GM21526 (cell line): ENCODE measurements around the gene P3H3.

Source experiments
- ATAC-seq: cut with Tn5 transposase; IDR thresholded peaks from one replicate; pipeline ENCODE4 v1.9.1; 2021; ENCODE audit warnings: moderate library complexity; ENCODE audit not compliant: unreplicated experiment, low FRiP score

The P3H3 gene

DNA sequence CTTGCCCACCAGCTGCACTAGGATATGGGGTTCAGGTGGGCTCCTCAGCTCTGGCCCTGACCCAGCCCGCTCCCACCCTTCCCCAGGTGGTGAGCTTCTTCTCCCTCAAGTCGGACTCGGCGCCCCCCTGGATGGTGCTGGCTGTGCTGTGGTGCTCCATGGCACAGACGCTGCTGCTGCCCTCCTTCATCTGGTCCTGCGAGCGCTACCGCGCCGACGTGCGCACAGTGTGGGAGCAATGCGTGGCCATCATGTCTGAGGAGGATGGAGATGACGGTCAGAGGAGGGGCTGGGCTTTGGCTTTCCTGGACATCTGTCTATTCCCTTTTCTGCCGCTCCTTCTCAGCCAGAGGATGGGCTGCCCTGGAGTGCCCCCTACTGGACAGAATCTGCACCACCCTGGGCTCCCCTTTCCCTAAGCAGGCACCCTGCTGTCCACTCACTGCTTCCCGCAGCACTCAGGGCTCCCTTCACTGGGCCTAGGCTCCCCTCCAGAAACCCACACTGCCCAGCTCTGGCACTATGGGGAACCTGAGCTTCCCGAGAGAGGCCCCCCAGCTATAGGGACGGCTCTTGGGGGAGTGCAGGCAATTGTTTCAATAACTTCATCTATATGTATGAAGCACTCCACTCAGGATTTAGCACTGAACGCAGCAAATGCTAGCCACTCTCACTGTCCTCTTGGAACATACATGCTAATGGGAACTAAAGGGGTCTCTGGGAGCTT is 2.6 kb upstream of the P3H3 start:
- no peak for ATAC-seq

DNA sequence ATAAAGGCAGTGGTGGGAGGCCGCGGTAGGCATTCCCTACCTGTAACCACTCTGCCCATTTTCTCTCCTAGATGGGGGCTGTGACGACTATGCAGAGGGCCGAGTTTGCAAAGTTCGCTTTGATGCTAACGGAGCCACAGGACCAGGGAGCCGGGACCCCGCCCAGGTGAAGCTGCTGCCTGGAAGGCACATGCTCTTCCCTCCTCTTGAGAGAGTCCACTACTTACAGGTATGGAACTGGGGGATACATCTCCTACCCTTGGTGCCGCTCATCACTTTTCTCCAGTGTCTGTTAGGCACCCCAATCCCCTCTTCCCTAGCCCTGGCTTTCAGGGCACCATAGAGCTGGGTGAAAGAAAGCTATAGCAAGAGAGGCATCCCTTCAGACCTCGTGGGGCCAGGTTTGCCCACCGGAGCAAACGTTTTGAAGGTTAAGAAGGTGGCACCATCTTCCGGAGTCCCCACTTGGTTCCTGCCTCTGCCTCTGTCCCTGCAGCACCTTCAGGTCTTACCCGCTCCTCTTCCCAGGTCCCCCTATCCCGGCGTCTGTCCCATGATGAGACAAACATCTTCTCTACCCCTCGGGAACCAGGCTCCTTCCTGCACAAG is 2.0 kb upstream of the P3H3 start:
- ATAC-seq, result no peak

DNA sequence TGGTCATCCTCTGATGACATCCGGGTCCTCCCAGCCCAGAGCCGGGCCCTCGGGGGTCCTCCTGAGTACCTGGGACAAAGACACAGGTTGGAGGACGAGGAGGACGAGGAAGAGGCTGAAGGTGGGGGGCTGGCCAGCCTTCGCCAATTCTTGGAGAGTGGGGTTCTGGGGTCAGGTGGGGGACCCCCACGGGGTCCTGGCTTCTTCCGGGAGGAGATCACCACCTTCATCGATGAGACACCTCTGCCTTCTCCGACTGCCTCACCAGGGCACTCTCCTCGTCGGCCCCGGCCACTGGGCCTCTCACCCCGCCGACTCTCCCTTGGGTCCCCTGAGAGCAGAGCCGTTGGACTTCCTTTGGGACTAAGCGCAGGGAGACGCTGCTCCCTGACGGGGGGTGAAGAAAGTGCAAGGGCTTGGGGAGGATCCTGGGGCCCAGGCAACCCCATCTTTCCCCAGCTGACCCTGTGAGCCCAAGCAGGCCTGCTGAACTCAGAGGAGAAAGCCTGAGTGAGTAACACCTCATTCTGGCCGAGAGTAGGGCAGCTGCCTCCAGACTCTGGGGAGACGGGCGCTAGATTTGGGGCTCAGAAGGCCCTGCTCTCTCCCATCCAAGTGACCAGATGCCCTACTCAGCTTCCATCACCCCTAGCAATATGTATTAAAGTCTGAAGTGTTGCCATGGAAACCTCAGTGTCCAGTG is 1.3 kb upstream of the P3H3 start:
- no peak for ATAC-seq

DNA sequence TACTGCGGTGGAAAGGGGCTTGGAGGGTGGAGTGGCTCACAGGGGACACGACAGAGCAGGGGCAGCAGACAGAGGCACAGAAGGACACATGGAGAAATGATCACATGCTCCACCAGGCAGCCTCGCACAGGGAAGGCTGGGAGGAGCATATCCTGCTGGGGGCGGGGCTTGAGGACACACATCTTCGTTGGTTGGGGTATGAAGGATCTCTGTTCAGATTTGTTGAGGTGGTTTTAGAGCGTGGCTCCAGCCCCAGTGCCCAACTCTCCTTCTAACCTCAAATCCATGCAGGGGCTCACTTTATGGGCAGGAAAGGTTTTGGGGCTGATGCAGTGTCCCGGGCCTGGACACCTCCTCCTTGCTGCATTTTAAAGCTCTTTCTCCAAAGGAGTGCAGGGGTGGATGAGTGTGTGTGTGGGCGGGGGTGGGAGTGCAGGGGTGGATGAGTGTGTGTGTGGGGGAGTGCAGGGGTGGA is 733 bp upstream of the P3H3 start:
- ATAC-seq, result no peak

DNA sequence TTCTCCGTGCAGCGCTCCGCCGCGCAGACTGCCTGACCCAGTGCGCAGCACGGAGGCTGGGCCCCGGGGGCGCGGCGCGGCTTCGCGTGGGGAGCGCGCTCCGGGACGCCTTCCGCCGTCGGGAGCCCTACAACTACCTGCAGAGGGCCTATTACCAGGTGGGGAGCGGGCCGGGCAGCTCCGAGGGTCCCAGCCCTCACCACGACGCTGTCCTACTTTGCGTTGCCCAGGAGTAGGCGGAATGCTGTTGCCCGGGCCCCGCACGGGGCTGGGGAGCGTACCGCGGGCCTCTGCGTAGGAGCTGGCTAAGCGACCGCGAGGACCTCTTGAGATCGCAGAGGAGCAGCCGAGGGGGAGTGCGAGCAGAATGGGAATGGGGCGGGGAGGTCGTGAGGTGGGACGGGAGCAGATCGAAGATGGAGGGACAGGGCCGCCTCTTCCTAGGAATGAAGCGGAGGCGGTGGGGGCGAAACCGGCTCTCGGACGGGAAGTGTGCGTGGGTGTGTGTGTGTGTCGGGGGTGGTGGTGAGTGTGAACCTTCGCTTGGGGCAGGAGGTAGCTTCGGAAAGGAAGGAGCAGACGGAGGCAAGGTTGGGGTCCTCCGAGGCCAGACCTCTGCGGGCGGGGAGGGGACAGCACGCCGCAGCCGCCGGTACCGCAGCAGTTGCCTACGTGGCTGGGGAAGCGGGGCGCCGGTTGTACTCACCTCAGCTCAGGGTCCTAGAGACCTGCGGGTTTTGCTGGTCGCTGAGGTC is 751 bp downstream of the P3H3 start:
- no peak for ATAC-seq

DNA sequence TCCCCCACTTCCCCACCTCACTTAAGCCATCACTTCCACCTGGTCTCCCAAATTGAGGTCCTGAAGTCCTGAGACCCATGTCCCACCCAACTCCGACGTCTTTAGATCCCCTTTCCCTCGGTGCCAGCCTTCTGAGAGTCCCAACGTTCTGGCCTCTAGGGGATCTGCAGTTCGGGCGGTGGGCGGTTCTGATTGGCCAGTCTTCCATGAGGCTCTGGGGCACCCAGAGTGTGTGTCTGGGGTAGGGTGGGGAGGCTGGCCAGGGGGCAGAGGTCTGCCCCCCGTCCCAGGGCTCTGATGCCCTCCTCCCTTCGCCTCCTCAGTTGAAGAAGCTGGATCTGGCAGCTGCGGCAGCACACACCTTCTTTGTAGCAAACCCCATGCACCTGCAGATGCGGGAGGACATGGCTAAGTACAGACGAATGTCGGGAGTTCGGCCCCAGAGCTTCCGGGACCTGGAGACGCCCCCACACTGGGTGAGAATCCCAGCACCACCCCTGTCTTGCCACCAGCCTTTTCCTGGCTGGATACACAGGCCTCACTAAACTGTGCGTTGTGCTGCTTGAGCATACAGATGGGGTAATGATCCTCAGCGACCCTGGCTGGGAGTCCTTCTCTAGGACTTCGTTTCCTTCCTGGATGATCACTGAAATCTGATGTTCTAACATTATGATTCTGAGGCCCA is 1.5 kb downstream of the P3H3 start:
- no peak for ATAC-seq

DNA sequence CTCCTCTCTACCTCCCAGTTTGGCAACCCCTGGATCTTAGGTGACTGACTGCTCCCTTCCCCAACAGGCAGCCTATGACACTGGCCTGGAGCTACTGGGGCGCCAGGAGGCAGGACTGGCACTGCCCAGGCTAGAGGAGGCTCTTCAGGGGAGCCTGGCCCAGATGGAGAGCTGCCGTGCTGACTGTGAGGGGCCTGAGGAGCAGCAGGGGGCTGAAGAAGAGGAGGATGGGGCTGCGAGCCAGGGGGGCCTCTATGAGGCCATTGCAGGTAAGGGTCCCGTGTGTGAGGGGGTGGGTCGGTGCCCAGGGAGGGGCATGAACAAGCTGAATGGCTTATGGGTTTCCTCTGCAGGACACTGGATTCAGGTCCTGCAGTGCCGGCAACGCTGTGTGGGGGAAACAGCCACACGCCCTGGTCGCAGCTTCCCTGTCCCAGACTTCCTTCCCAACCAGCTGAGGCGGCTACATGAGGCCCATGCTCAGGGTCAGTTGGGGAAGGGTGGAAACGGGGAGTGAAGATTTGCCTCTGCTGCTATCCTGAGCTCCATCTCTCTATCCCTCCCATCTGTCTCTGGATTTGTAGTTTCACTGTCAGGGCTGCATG is 2.2 kb downstream of the P3H3 start:
- ATAC-seq, result no peak

DNA sequence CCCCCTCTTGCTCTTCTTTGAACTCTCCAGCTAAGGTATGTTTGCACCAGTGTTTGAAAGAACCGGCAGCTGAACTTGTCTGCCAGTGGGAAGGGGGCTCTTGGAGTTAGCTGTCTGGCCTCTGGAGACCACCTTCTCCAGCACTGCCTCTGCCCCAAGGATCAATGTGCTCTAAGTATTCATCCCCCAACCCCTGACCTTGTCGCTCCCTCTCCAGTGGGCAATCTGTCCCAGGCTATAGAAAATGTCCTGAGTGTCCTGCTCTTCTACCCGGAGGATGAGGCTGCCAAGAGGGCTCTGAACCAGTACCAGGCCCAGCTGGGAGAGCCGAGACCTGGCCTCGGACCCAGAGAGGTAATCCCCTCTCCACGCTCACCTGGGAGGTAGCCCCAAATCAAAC is 2.8 kb downstream of the P3H3 start:
- ATAC-seq, result no peak

DNA sequence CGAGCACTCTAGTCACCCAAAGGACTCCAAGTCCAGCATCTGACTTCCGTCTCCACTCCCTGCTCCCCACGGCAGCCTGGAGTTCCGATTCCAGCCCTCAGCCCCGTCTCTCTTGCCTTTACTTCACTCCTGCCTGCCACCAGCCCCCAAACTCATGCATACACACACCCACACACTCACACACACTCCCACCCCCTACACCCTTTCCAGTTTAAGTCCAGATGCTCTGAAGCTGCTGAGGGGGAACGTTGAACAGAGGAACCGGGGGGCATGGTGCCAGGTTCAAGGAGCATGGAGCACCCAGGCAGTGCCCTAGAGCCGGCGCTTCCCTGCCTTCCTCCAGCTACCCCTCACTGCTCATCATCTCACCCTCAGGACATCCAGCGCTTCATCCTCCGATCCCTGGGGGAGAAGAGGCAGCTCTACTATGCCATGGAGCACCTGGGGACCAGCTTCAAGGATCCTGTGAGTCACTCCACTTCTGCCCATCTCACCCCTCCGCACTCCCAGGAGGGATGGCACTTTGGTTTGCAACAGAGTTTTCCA is 3.3 kb downstream of the P3H3 start:
- ATAC-seq, result no peak

DNA sequence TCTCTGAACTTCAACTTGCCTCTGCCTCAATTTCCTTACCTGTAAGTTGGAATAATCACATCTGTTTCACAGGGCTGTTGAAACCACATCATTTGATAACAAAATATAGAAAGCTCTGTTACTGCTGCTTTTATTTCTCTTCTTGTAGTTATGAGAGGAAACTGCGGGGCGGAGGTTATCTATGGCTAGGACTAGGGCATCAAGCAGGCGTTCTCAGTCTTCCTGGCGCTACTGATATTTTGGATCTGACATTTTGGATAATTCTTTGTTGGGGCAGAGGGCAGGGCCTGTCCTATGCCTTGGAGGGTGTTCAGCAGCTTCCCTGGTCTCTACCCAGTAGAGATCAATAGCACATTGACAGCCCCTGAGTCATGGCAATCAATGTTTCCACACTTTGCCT is 3.9 kb downstream of the P3H3 start:
- no peak for ATAC-seq

DNA sequence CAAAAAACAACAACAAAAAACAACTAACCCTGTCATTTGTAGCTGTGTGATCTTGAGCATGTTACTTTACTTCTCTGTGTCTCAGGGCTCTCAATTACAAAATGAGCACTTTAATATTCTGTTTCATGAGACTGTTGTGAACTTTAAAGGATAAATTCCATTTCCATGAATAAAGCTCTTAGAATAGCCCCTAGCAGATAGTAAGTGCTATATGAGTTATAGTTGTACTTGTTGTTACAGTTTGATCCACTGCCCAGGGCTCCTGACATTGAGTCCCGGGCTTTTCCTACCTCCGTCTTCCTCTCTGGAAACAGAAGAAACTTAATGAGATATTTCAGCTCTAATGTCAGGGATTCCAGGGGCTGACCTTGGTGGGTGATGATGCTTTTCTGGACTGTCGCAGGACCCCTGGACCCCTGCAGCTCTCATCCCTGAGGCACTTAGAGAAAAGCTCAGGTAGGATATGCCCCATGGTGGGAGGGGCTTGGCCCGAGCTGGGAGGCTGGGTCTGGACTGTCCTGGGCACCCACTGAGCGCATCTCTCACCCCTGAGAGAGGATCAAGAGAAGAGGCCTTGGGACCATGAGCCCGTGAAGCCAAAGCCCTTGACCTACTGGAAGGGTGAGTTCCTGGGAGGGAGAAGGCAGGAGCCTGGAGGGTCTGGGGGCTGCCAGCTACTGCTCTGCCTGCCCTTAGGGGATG is 5.1 kb downstream of the P3H3 start:
- ATAC-seq, result no peak

DNA sequence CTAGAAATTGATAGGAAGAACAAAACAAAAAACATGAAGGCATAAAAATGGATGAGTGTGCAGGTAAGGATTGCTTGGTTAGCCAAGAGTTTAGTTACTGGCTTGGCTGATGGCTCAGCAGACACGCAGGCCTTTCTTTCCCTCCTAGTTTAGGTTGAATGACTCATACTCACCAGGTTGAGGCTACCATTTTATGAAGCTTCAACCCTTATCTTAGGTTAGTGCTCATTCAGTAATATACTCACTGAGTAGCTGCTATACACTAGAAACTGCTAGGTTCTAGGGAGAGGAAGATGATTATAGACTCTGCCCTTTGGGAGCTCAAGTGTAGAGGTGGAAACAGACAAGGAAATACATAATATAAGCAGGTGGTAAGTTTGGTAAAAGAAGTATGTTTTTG is 6.0 kb downstream of the P3H3 start:
- ATAC-seq, result no peak

DNA sequence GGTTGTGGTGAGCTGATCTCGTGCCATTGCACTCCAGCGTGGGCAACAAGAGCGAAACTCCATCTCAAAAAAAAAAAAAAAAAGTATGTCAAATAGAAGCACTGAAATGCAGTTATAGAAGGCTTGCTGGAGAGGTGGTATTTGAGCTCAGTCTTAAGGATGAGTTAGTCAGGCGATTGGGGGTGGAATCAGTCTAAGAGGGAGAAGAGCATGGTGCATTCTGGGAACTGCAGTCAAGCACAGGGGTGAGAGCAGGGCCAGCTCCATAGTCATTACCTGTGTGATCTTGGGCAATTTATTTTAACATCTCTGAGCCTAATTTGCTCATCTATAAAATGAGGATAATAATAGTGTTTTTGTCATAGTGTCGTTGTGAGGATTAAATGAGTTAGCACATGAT is 6.7 kb downstream of the P3H3 start:
- ATAC-seq, result no peak

DNA sequence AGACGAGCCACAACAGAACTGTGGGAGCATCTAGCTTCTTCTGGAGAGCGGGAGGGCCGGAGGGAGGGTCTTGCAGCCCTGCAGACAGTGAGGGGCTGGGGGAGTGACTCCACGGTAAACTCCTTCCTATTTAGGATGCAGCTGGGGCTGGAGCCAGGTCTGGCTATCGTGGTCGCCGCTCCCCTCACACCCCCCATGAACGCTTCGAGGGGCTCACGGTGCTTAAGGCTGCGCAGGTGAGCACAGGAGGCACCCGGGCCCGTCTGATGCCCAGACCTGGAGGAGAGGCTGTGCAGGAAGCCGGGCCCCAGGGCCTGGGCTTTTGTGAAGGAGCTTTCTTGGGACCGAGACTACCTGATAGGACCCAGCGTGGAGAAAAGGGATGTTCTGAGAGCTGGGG is 8.6 kb downstream of the P3H3 start:
- no peak for ATAC-seq

DNA sequence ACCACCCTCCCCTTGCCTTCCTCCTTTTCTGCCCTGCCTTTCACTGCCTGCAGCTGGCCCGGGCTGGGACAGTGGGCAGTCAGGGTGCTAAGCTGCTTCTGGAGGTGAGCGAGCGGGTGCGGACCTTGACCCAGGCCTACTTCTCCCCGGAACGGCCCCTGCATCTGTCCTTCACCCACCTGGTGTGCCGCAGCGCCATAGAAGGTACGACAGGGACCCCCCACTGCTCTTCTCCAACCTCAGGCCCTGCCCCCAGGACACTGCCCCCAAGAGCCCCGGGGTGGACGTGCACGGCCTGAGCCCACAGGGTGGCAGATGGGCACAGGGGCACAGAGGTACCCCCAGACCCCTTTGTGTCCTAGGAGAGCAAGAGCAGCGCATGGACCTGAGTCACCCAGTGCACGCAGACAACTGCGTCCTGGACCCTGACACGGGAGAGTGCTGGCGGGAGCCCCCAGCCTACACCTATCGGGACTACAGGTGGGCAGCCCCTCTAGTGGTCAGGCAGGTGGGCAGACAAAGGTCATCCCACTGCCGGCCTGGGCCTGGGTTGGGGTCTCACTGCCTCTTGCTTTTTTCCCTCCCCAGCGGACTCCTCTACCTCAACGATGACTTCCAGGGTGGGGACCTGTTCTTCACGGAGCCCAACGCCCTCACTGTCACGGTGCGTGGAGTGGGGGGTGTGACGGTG is 9.3 kb downstream of the P3H3 start:
- ATAC-seq, result no peak

DNA sequence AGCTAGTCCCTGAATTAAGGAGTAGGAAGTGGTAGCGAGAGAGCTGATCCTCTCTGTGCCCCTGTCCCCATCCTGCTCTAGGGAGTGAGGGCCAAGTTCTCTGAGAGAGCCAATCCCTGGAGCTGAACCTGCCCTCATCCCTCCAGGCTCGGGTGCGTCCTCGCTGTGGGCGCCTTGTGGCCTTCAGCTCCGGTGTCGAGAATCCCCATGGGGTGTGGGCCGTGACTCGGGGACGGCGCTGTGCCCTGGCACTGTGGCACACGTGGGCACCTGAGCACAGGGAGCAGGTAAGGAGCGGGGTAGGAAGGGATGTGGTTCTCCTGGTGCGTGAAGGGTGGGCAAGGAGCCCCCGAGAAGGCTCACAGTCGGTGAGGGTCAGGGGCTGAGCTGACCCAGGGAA is 10.6 kb downstream of the P3H3 start:
- no peak for ATAC-seq

DNA sequence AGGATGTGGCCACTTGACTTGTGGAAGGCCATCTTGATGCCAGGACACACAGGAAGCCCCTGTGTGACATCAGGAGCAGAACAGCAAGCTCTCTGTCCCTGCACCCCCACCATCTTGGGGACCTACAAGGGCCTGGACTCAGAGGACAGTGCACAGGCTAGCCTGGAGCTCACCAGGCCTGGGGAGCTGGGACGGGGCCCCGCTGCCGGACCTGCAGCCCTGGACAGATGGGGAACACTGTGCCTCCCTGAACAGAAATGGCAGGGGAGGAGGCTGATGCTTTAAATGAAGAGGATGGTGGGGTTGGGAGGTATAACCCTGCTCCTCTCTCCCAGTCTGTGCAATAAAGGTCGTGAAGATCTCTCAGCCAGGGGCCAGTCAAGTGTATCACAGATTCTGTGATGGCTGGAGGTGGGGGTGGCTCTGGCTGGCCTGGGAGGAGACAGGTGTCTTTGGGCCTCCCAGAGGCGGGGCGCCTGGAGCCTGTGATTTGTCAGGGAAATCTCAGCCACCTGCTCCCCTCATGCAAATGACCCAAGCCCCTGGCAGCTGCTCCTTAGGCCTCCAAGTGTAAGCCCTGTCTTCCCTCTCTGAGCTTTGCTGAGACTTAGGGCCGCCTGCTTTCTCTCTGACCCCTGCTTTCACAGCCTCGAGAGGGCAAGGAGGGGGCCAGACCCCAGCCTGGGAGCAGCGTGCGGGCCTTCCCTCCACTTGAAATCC is 11.4 kb downstream of the P3H3 start:
- ATAC-seq, result peak; percentile 78

DNA sequence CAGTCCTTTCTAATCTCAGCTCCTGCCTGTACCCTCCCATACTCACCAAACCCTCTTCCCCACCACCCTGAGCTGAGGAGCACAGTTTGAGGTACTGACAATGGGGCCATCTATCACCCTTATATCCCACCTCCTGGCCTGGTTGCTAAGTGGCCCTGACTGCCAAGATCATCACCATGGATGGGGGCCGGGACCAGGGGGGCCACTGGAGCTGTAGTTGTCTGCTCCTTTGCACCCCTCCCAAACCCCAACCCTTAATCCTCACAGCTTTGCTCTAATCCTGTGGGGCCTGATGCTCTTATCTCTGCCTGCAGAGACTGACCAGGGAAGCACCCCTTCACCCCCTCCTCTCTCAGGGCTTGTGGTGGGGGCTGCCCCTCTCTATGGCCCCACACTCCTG is 12.1 kb downstream of the P3H3 start:
- ATAC-seq, result no peak
